HG03039 (cell line): Measurements from ENCODE around the gene RET.
A peak's percentile ranks its signal among the peaks of the same experiment; 100 is the strongest.

Source experiments
- ATAC-seq: cut with Tn5 transposase; IDR thresholded peaks from one replicate; pipeline ENCODE4 v1.9.1; 2021; ENCODE audit warnings: mild to moderate bottlenecking, moderate library complexity; ENCODE audit not compliant: unreplicated experiment

RET gene

GRCh38 chr10:43105102-43105955, 28.5 kb downstream of the RET start:
- ATAC-seq, result peak; percentile 75

- ATAC-seq, result no peak
Observed at GRCh38 chr10:43105956-43106229, 29.0 kb downstream of the RET start.

GRCh38 chr10:43106256-43107091, 29.6 kb downstream of the RET start:
- ATAC-seq, result no peak

GRCh38 chr10:43108951-43109350, 32.1 kb downstream of the RET start:
- ATAC-seq, result no peak

- no peak for ATAC-seq
Observed at GRCh38 chr10:43109671-43110249, 32.9 kb downstream of the RET start.

- ATAC-seq, result peak; percentile 50
Observed at GRCh38 chr10:43110338-43111071, 33.6 kb downstream of the RET start.

GRCh38 chr10:43111101-43111500, 34.2 kb downstream of the RET start:
- ATAC-seq, result no peak

GRCh38 chr10:43111921-43112607, 35.2 kb downstream of the RET start:
- no peak for ATAC-seq

- ATAC-seq, result no peak
Observed at GRCh38 chr10:43112608-43112961, 35.7 kb downstream of the RET start.

GRCh38 chr10:43113201-43114087, 36.6 kb downstream of the RET start:
- ATAC-seq, result no peak

GRCh38 chr10:43114088-43114742, 37.3 kb downstream of the RET start:
- ATAC-seq, result no peak

- no peak for ATAC-seq
Observed at GRCh38 chr10:43114743-43115611, 38.1 kb downstream of the RET start.

- ATAC-seq, result no peak
Observed at GRCh38 chr10:43115881-43116595, 39.2 kb downstream of the RET start.

- no peak for ATAC-seq
Observed at GRCh38 chr10:43116596-43116995, 39.7 kb downstream of the RET start.

GRCh38 chr10:43117031-43117776, 40.3 kb downstream of the RET start:
- no peak for ATAC-seq

- no peak for ATAC-seq
Observed at GRCh38 chr10:43117777-43118583, 41.1 kb downstream of the RET start.
